Transverse colon (tissue), 4 donors: ENCODE data around the gene CYYR1. TPM values are rescaled to one million over a fixed set of nuclear protein-coding genes. Genes with fewer than 3 reads are reported as not detected.

Source experiments
- DNase-seq: peaks from one replicate; pipeline ENCODE4 v3.0.0-alpha.2; 2019
- H3K27ac ChIP-seq, 4 donors: fragments of 200-600 bp; sonication (generic); 2 replicates each; pipeline ENCODE4 v1.5.1; 2016 to 2018; ENCODE audit warnings: inconsistent platforms in 4 of 4
- H3K27me3 ChIP-seq: fragments of 200-600 bp; sonication (generic); 2 replicates; pipeline ENCODE4 v1.5.1; 2017; ENCODE audit warnings: inconsistent platforms
- H3K36me3 ChIP-seq, 4 donors: fragments of 200-600 bp; sonication (generic); 2 replicates each; pipeline ENCODE4 v1.5.1; 2017 to 2019; ENCODE audit warnings: inconsistent platforms in 4 of 4
- H3K4me1 ChIP-seq, 4 donors: fragments of 200-600 bp; sonication (generic); 2 replicates each; pipeline ENCODE4 v1.5.1; 2017 to 2020; ENCODE audit warnings: inconsistent platforms in 4 of 4
- H3K4me3 ChIP-seq, 4 donors: fragments of 200-600 bp; sonication (generic); 1 replicate in 1 of 4; 2 replicates in 3 of 4; pipeline versions ENCODE4 v1.5.1 to v1.6.1; 2017 to 2019; ENCODE audit warnings: inconsistent platforms in 4 of 4
- H3K9me3 ChIP-seq, 2 donors: fragments of 200-600 bp; sonication (generic); 2 replicates each; pipeline ENCODE4 v1.5.1; 2017 to 2019; ENCODE audit warnings: inconsistent platforms in 2 of 2
- CTCF ChIP-seq, 5 experiments: fragments of 200-600 bp in 3 of 5; fragments of 450-650 bp in 2 of 5; sonication (generic) in 3 of 5; IDR thresholded peaks; 1 replicate in 2 of 5; 2 replicates in 3 of 5; pipeline ENCODE4 v1.5.1; 2016 to 2017; ENCODE audit warnings: antibody characterized with exemption in 5 of 5, inconsistent platforms in 3 of 5, mild to moderate bottlenecking in 2 of 5, moderate library complexity in 1 of 5
- EP300 ChIP-seq: sonication (generic); formaldehyde crosslinking; IDR thresholded peaks from one replicate; pipeline ENCODE4 v1.6.1; 2017; ENCODE audit warnings: antibody characterized with exemption, low read depth
- POLR2A ChIP-seq: fragments of 450-650 bp; IDR thresholded peaks from one replicate; pipeline ENCODE4 v1.6.1; 2016; ENCODE audit warnings: antibody characterized with exemption, mild to moderate bottlenecking, moderate library complexity
- POLR2AphosphoS5 ChIP-seq, 3 donors: sonication (generic); formaldehyde crosslinking; IDR thresholded peaks; one replicate each; pipeline ENCODE4 v1.6.1; 2016; ENCODE audit warnings: antibody characterized with exemption in 3 of 3
- WGBS, 2 donors: methylation state at CpG; one replicate each; pipeline ENCODE4 v1.1.5; 2018; ENCODE audit warnings: low coverage in 1 of 2; 5-methylcytosine and 5-hydroxymethylcytosine counted together
- in situ Hi-C, 4 donors: fragments of 200-750 bp; cut with MboI; loops; one replicate each; pipeline versions ENCODE4 v1.15.0 to v1.15.1; 2017; ENCODE audit warnings: low sequenced_read_pairs in 3 of 4, low pct_ligation_motif_present in 1 of 4, low pct_unique_long_range_greater_than_20kb in 1 of 4
- intact Hi-C: fragments of 100-400 bp; cut with DNase I; formaldehyde crosslinking; loops from one replicate; pipeline ENCODE4 v1.15.1; 2023; ENCODE audit warnings: low total_unique reads
- total RNA-seq, 4 donors: library from RNA; depleted of rRNA; stranded (reverse); fragments of >200 nt; gene quantifications; one replicate each; pipeline ENCODE4 v1.1.0, GENCODE V29; 2016

CYYR1 gene
- total RNA-seq, 4 donors from 2014 or later, result 0.75 to 6.6 (median 3.5) TPM

GRCh38 chr21:26546446-26547097 lies 26.5 kb downstream of the CYYR1 start:
- no peak for DNase-seq
- Histone ChIP-seq H3K27ac (peak overlapping the region in 1 of 4 donors; percentile 0), H3K9me3 (no peaks in the 10 kb centered on the region), H3K4me1 (no peaks in the 10 kb centered on the region), H3K27me3 (no peaks in the 10 kb centered on the region), H3K4me3 (no peak overlapping the region), H3K36me3 (no peaks in the 10 kb centered on the region)
- WGBS, 2 donors, result 79 to 80% methylated on average over 3 to 8 of the region's 8 CpGs
- in situ Hi-C loops, result no loop called here
- TF ChIP-seq EP300 (no peak), POLR2AphosphoS5 (IDR thresholded peaks at IDR 0.05) (no peak), CTCF (IDR thresholded peaks at IDR 0.05) (no peak), POLR2A (no peak)
- intact Hi-C loops, result no loop called here

GRCh38 chr21:26544201-26544775 lies 28.8 kb downstream of the CYYR1 start:
- no peak for DNase-seq
- intact Hi-C loops (no loop called here), in situ Hi-C loops (no loop called here)
- H3K27ac ChIP-seq, result no peak overlapping the region
- no peak overlapping the region for H3K4me3 ChIP-seq
- WGBS, 2 donors, result 75 to 77% methylated on average over 7 of the region's 7 CpGs
- TF ChIP-seq CTCF (IDR thresholded peaks at IDR 0.05) (no peak), EP300 (no peak), POLR2AphosphoS5 (IDR thresholded peaks at IDR 0.05) (no peak), POLR2A (no peak)
- H3K36me3 ChIP-seq, result no peaks in the 10 kb centered on the region
- H3K4me1 ChIP-seq, result no peaks in the 10 kb centered on the region
- H3K9me3 ChIP-seq, result no peaks in the 10 kb centered on the region
- H3K27me3 ChIP-seq, result no peaks in the 10 kb centered on the region

- intact Hi-C loops (no loop called here), in situ Hi-C loops (no loop called here)
- no peaks in the 10 kb centered on the region for H3K27me3 ChIP-seq
- H3K4me1 ChIP-seq, result no peaks in the 10 kb centered on the region
- no peaks in the 10 kb centered on the region for H3K9me3 ChIP-seq
- H3K36me3 ChIP-seq, result no peaks in the 10 kb centered on the region
- H3K27ac ChIP-seq, result no peak overlapping the region
- DNase-seq, result no peak
- no peak overlapping the region for H3K4me3 ChIP-seq
- TF ChIP-seq EP300, result no peak
- no peak for TF ChIP-seq POLR2AphosphoS5 (IDR thresholded peaks at IDR 0.05)
- TF ChIP-seq POLR2A, result no peak
- no peak for TF ChIP-seq CTCF (IDR thresholded peaks at IDR 0.05)
Measured at GRCh38 chr21:26540651-26541050, 32.4 kb downstream of the CYYR1 start.

GRCh38 chr21:26539566-26539965 lies 33.5 kb downstream of the CYYR1 start:
- H3K4me1 ChIP-seq, result no peaks in the 10 kb centered on the region
- WGBS, 2 donors, result 69 to 88% methylated on average over 2 of the region's 2 CpGs
- TF ChIP-seq EP300, result no peak
- no peak for TF ChIP-seq POLR2A
- no peak for TF ChIP-seq POLR2AphosphoS5 (IDR thresholded peaks at IDR 0.05)
- no peak for TF ChIP-seq CTCF (IDR thresholded peaks at IDR 0.05)
- in situ Hi-C loops, result no loop called here
- no peaks in the 10 kb centered on the region for H3K36me3 ChIP-seq
- no peaks in the 10 kb centered on the region for H3K9me3 ChIP-seq
- H3K4me3 ChIP-seq, result no peak overlapping the region
- intact Hi-C loops, result no loop called here
- no peak overlapping the region for H3K27ac ChIP-seq
- no peak for DNase-seq
- no peaks in the 10 kb centered on the region for H3K27me3 ChIP-seq
